Liver (tissue), 9 donors: ENCODE results near the gene ZNF280B. TPM values are rescaled to one million over a fixed set of nuclear protein-coding genes. Genes with fewer than 3 reads are reported as not detected.

Experiments used
- DNase-seq: peaks from one replicate; pipeline ENCODE4 v3.0.0-alpha.2; 2017; ENCODE audit warnings: low spot score
- H3K27ac ChIP-seq, 2 donors: one replicate each; pipeline ENCODE4 v1.7.0; 2013; ENCODE audit warnings: inconsistent platforms in 2 of 2, low read length in 2 of 2, control low read depth in 1 of 2, low read depth in 1 of 2, mild to moderate bottlenecking in 1 of 2
- H3K27me3 ChIP-seq, 4 donors: one replicate each; pipeline versions ENCODE4 v1.6.1 to v1.7.0; 2013; ENCODE audit warnings: low read length in 3 of 4, inconsistent platforms in 1 of 4, mild to moderate bottlenecking in 1 of 4, moderate library complexity in 1 of 4; ENCODE audit not compliant: control insufficient read depth in 4 of 4, insufficient read depth in 4 of 4
- H3K36me3 ChIP-seq, 4 donors: one replicate each; pipeline versions ENCODE4 v1.6.1 to v1.7.0; 2013; ENCODE audit warnings: low read length in 3 of 4, mild to moderate bottlenecking in 3 of 4, low read depth in 1 of 4, moderate library complexity in 1 of 4; ENCODE audit not compliant: control insufficient read depth in 4 of 4, insufficient read depth in 3 of 4
- H3K4me1 ChIP-seq, 4 donors: one replicate each; pipeline versions ENCODE4 v1.6.1 to v1.7.0; 2013; ENCODE audit warnings: low read length in 3 of 4, mild to moderate bottlenecking in 3 of 4, moderate library complexity in 1 of 4; ENCODE audit not compliant: control insufficient read depth in 4 of 4, insufficient read depth in 4 of 4
- H3K4me3 ChIP-seq, 3 donors: one replicate each; pipeline versions ENCODE4 v1.6.1 to v1.7.0; 2013; ENCODE audit warnings: low read length in 3 of 3, control low read depth in 1 of 3, low read depth in 1 of 3, mild to moderate bottlenecking in 1 of 3
- H3K9ac ChIP-seq, 2 donors: one replicate each; pipeline ENCODE4 v1.7.0; 2013; ENCODE audit warnings: low read length in 2 of 2, mild to moderate bottlenecking in 2 of 2, moderate library complexity in 2 of 2, control low read depth in 1 of 2, low read depth in 1 of 2
- H3K9me3 ChIP-seq, 4 donors: one replicate each; pipeline versions ENCODE4 v1.6.1 to v1.7.0; 2013; ENCODE audit warnings: low read length in 3 of 4; ENCODE audit not compliant: control insufficient read depth in 4 of 4
- ATF3 ChIP-seq: IDR thresholded peaks from 2 replicates; pipeline ENCODE4 v1.6.1; 2016; ENCODE audit warnings: antibody characterized with exemption
- CTCF ChIP-seq: fragments of 150-350 bp; IDR thresholded peaks from 2 replicates; pipeline ENCODE4 v1.5.1; 2017; ENCODE audit warnings: improper control_type of control experiment, low read depth, low read length; ENCODE audit not compliant: missing input control
- EGR1 ChIP-seq, 2 donors: IDR thresholded peaks; 2 replicates each; pipeline ENCODE4 v1.6.1; 2016 to 2018; ENCODE audit warnings: antibody characterized with exemption in 2 of 2, low read depth in 2 of 2
- FOXA1 ChIP-seq: IDR thresholded peaks from 2 replicates; pipeline ENCODE4 v1.6.1; 2016; ENCODE audit warnings: antibody characterized with exemption
- FOXA2 ChIP-seq: IDR thresholded peaks from 2 replicates; pipeline ENCODE4 v1.6.1; 2016; ENCODE audit warnings: antibody characterized with exemption
- GABPA ChIP-seq, 2 donors: IDR thresholded peaks in 1 of 2; conservative IDR thresholded peaks in 1 of 2; 2 replicates each; pipeline ENCODE4 v1.6.1; 2016; ENCODE audit warnings: antibody characterized with exemption in 2 of 2, mild to moderate bottlenecking in 1 of 2, moderate library complexity in 1 of 2
- HNF4A ChIP-seq, 2 donors: conservative IDR thresholded peaks; 2 replicates each; pipeline ENCODE4 v1.6.1; 2016; ENCODE audit warnings: antibody characterized with exemption in 2 of 2, mild to moderate bottlenecking in 2 of 2
- HNF4G ChIP-seq: IDR thresholded peaks from 2 replicates; pipeline ENCODE4 v1.6.1; 2016; ENCODE audit warnings: antibody characterized with exemption
- JUND ChIP-seq, 2 donors: IDR thresholded peaks; 2 replicates each; pipeline ENCODE4 v1.6.1; 2016; ENCODE audit warnings: antibody characterized with exemption in 2 of 2
- MAX ChIP-seq: IDR thresholded peaks from 2 replicates; pipeline ENCODE4 v1.6.1; 2016; ENCODE audit warnings: antibody characterized with exemption
- NR2F2 ChIP-seq: IDR thresholded peaks from 2 replicates; pipeline ENCODE4 v1.6.1; 2016; ENCODE audit warnings: antibody characterized with exemption
- RAD21 ChIP-seq, 2 donors: IDR thresholded peaks; 2 replicates each; pipeline ENCODE4 v1.6.1; 2016; ENCODE audit warnings: antibody characterized with exemption in 2 of 2, mild to moderate bottlenecking in 2 of 2
- REST ChIP-seq: IDR thresholded peaks from 2 replicates; pipeline ENCODE4 v1.6.1; 2016; ENCODE audit warnings: antibody characterized with exemption, mild to moderate bottlenecking
- RXRA ChIP-seq, 2 donors: IDR thresholded peaks; 2 replicates each; pipeline ENCODE4 v1.6.1; 2017 to 2018; ENCODE audit warnings: antibody characterized with exemption in 2 of 2, mild to moderate bottlenecking in 1 of 2
- SP1 ChIP-seq: IDR thresholded peaks from 2 replicates; pipeline ENCODE4 v1.6.1; 2018; ENCODE audit warnings: antibody characterized with exemption, mild to moderate bottlenecking
- TAF1 ChIP-seq: conservative IDR thresholded peaks from 2 replicates; pipeline ENCODE4 v1.6.1; 2016; ENCODE audit warnings: antibody characterized with exemption, mild to moderate bottlenecking
- YY1 ChIP-seq: IDR thresholded peaks from 2 replicates; pipeline ENCODE4 v1.6.1; 2016; ENCODE audit warnings: antibody characterized with exemption, mild to moderate bottlenecking
- ZBTB33 ChIP-seq: IDR thresholded peaks from 2 replicates; pipeline ENCODE4 v1.6.1; 2016; ENCODE audit warnings: antibody characterized with exemption
- WGBS: extraction: QIAGEN DNeasy Blood & Tissue Kit; methylation state at CpG from one replicate; pipeline ENCODE4 v1.1.7; 2013; 5-methylcytosine and 5-hydroxymethylcytosine counted together
- polyA plus RNA-seq, 2 donors: library from polyadenylated mRNA; stranded (reverse) in 1 of 2; unstranded in 1 of 2; fragments of 200-250 nt in 1 of 2; fragments of >200 nt in 1 of 2; fragmentation: Nextera tagmentation in 1 of 2; extraction: Ambion mirVana in 1 of 2; gene quantifications; one replicate each; pipeline versions ENCODE4 v1.2.1 to v1.2.3, GENCODE V29; 2013 to 2015
- total RNA-seq, 2 donors: library from RNA; depleted of rRNA; stranded (reverse); fragments of >200 nt; gene quantifications; one replicate each; pipeline ENCODE4 v1.2.3, GENCODE V29; 2014
- donor health status: healthy.
- donor health status: healthy.
- donor health status: healthy.
- donor health status: healthy.
- donor health status: healthy.

The ZNF280B gene
- total and polyA plus RNA-seq, 4 donors, result 0.03 to 0.84 (median 0.06) TPM

GRCh38 chr22:22479116-22479515 lies 29.4 kb downstream of the ZNF280B start:
- DNase-seq, result no peak
- Histone ChIP-seq H3K36me3 (no peaks in the 10 kb centered on the region), H3K9me3 (no peaks in the 10 kb centered on the region), H3K27ac (no peak overlapping the region), H3K27me3 (no peaks in the 10 kb centered on the region), H3K4me3 (no peak overlapping the region), H3K4me1 (no peaks in the 10 kb centered on the region), H3K9ac (no peak overlapping the region)
- over 99% methylated on average over 2 of the region's 2 CpGs for WGBS
- no peak for TF ChIP-seq MAX
- no peak for TF ChIP-seq TAF1
- no peak for TF ChIP-seq CTCF
- no peak for TF ChIP-seq HNF4G
- TF ChIP-seq YY1, result no peak
- TF ChIP-seq REST, result no peak
- TF ChIP-seq FOXA2, result no peak
- no peak for TF ChIP-seq RXRA (IDR thresholded peaks at IDR 0.05)
- TF ChIP-seq HNF4A (conservative IDR thresholded peaks at IDR 0.05), result no peak

GRCh38 chr22:22478470-22478869 lies 30.1 kb downstream of the ZNF280B start:
- TF ChIP-seq HNF4A (conservative IDR thresholded peaks at IDR 0.05) (no peak), ATF3 (no peak), RAD21 (IDR thresholded peaks at IDR 0.05) (no peak), HNF4G (no peak), FOXA1 (no peak), TAF1 (no peak), REST (no peak), YY1 (no peak), EGR1 (IDR thresholded peaks at IDR 0.05; ENCODE audit: low read depth in 2 of 2) (no peak), RXRA (IDR thresholded peaks at IDR 0.05) (no peak), JUND (IDR thresholded peaks at IDR 0.05) (no peak), NR2F2 (no peak), FOXA2 (no peak), ZBTB33 (no peak), SP1 (no peak), MAX (no peak), CTCF (no peak), GABPA (IDR thresholded peaks at IDR 0.05 in 1 of 2, conservative IDR thresholded peaks at IDR 0.05 in 1 of 2) (no peak)
- no peak for DNase-seq
- H3K9me3 ChIP-seq, result no peaks in the 10 kb centered on the region

More at GRCh38 chr22:22478470-22478869, 30.1 kb downstream of the ZNF280B start:
- H3K4me3 ChIP-seq, result no peak overlapping the region
- H3K4me1 ChIP-seq, result no peaks in the 10 kb centered on the region
- no peak overlapping the region for H3K9ac ChIP-seq
- no peaks in the 10 kb centered on the region for H3K27me3 ChIP-seq
- no peak overlapping the region for H3K27ac ChIP-seq
- H3K36me3 ChIP-seq, result no peaks in the 10 kb centered on the region
